ENCODE data around the gene SLC1A2.

SLC1A2 gene

GRCh38 chr11:35247863-35248262 lies 171.5 kb downstream of the SLC1A2 start:
- no peak for DNase-seq (ENCODE audit: low read depth in 1 of 2, low spot score in 1 of 2)
- Histone ChIP-seq H3K27ac (replicated peaks) (no peak overlapping the region), H3K4me3 (replicated peaks; ENCODE audit: insufficient read depth, low read length) (no peak overlapping the region), H3K27me3 (ENCODE audit: insufficient read depth, poor library complexity, severe bottlenecking) (no peaks in the 10 kb centered on the region)
- TF ChIP-seq GABPA (IDR thresholded peaks at IDR 0.05; ENCODE audit: low read depth) (no peak), SPI1 (IDR thresholded peaks at IDR 0.05; ENCODE audit: borderline replicate concordance, low read depth) (no peak), POLR2AphosphoS5 (IDR thresholded peaks at IDR 0.05; ENCODE audit: low read depth) (no peak)
- TF ChIP-seq, protein P1, sequence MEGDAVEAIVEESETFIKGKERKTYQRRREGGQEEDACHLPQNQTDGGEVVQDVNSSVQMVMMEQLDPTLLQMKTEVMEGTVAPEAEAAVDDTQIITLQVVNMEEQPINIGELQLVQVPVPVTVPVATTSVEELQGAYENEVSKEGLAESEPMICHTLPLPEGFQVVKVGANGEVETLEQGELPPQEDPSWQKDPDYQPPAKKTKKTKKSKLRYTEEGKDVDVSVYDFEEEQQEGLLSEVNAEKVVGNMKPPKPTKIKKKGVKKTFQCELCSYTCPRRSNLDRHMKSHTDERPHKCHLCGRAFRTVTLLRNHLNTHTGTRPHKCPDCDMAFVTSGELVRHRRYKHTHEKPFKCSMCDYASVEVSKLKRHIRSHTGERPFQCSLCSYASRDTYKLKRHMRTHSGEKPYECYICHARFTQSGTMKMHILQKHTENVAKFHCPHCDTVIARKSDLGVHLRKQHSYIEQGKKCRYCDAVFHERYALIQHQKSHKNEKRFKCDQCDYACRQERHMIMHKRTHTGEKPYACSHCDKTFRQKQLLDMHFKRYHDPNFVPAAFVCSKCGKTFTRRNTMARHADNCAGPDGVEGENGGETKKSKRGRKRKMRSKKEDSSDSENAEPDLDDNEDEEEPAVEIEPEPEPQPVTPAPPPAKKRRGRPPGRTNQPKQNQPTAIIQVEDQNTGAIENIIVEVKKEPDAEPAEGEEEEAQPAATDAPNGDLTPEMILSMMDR (IDR thresholded peaks at IDR 0.05; ENCODE audit: insufficient read depth, low read length), result no peak
- TF ChIP-seq, protein P2, sequence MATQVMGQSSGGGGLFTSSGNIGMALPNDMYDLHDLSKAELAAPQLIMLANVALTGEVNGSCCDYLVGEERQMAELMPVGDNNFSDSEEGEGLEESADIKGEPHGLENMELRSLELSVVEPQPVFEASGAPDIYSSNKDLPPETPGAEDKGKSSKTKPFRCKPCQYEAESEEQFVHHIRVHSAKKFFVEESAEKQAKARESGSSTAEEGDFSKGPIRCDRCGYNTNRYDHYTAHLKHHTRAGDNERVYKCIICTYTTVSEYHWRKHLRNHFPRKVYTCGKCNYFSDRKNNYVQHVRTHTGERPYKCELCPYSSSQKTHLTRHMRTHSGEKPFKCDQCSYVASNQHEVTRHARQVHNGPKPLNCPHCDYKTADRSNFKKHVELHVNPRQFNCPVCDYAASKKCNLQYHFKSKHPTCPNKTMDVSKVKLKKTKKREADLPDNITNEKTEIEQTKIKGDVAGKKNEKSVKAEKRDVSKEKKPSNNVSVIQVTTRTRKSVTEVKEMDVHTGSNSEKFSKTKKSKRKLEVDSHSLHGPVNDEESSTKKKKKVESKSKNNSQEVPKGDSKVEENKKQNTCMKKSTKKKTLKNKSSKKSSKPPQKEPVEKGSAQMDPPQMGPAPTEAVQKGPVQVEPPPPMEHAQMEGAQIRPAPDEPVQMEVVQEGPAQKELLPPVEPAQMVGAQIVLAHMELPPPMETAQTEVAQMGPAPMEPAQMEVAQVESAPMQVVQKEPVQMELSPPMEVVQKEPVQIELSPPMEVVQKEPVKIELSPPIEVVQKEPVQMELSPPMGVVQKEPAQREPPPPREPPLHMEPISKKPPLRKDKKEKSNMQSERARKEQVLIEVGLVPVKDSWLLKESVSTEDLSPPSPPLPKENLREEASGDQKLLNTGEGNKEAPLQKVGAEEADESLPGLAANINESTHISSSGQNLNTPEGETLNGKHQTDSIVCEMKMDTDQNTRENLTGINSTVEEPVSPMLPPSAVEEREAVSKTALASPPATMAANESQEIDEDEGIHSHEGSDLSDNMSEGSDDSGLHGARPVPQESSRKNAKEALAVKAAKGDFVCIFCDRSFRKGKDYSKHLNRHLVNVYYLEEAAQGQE (IDR thresholded peaks at IDR 0.05; ENCODE audit: insufficient replicate concordance, low read depth), result no peak

- Histone ChIP-seq H3K4me3 (replicated peaks; ENCODE audit: insufficient read depth, low read length) (no peak overlapping the region), H3K27ac (replicated peaks) (no peak overlapping the region), H3K27me3 (ENCODE audit: insufficient read depth, poor library complexity, severe bottlenecking) (no peaks in the 10 kb centered on the region)
- DNase-seq (ENCODE audit: low read depth in 1 of 2, low spot score in 1 of 2), result no peak
- TF ChIP-seq, protein P1 (IDR thresholded peaks at IDR 0.05; ENCODE audit: insufficient read depth, low read length), result no peak
- no peak for TF ChIP-seq POLR2AphosphoS5 (IDR thresholded peaks at IDR 0.05; ENCODE audit: low read depth)
- TF ChIP-seq GABPA (IDR thresholded peaks at IDR 0.05; ENCODE audit: low read depth), result no peak
- TF ChIP-seq, protein P2 (IDR thresholded peaks at IDR 0.05; ENCODE audit: insufficient replicate concordance, low read depth), result no peak
- no peak for TF ChIP-seq SPI1 (IDR thresholded peaks at IDR 0.05; ENCODE audit: borderline replicate concordance, low read depth)
Observed at GRCh38 chr11:35247428-35247827, 171.9 kb downstream of the SLC1A2 start.

DNA sequence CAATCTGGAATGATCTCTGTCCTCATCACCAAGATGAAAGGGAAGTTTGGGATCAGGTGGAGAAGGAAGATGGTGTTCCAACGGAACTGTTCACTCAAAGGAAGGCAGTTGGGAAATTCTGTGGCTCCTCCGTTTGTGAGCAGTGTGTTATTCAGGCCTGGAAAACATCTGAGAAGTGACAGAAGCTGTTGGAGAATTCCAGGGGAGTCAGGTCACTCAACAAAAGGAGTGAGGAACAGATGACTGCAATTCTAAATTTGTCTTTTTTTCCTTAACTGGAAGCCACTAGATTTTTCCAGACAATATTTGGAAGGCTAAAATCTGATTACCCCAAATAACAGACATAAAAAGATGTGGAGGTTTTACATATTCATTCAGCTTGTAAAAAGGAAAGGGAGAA lies 172.6 kb downstream of the SLC1A2 start:
- Histone ChIP-seq H3K27me3 (ENCODE audit: insufficient read depth, poor library complexity, severe bottlenecking) (no peaks in the 10 kb centered on the region), H3K4me3 (replicated peaks; ENCODE audit: insufficient read depth, low read length) (no peak overlapping the region), H3K27ac (replicated peaks) (no peak overlapping the region)
- no peak for DNase-seq (ENCODE audit: low read depth in 1 of 2, low spot score in 1 of 2)
- TF ChIP-seq, protein P1 (IDR thresholded peaks at IDR 0.05; ENCODE audit: insufficient read depth, low read length), result no peak
- TF ChIP-seq POLR2AphosphoS5 (IDR thresholded peaks at IDR 0.05; ENCODE audit: low read depth), result no peak
- TF ChIP-seq SPI1 (IDR thresholded peaks at IDR 0.05; ENCODE audit: borderline replicate concordance, low read depth), result no peak
- no peak for TF ChIP-seq GABPA (IDR thresholded peaks at IDR 0.05; ENCODE audit: low read depth)

DNA sequence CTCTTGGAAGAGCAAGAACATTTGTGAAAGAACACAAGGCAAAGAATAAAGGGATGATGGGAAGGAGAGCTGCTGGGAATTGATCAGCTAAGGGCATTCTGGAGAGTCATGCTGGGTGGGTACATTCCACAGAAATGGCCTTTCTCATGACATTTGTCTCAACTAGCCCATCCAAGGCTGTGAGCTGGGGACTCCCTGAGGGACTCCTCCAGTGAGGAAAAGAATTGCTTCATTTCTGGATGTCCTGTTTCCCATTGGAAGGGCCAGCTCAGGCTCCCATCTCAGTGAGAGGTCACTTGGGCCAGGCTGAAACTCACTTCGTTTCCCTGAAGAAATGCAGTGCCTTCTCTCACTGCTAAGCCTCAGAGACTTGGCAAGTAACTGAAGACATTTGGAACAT lies 173.6 kb downstream of the SLC1A2 start:
- DNase-seq (ENCODE audit: low read depth in 1 of 2, low spot score in 1 of 2), result no peak
- no peaks in the 10 kb centered on the region for H3K27me3 ChIP-seq (ENCODE audit: insufficient read depth, poor library complexity, severe bottlenecking)
- H3K4me3 ChIP-seq (replicated peaks; ENCODE audit: insufficient read depth, low read length), result no peak overlapping the region
- H3K27ac ChIP-seq (replicated peaks), result no peak overlapping the region
- no peak for TF ChIP-seq POLR2AphosphoS5 (IDR thresholded peaks at IDR 0.05; ENCODE audit: low read depth)
- TF ChIP-seq GABPA (IDR thresholded peaks at IDR 0.05; ENCODE audit: low read depth), result no peak
- TF ChIP-seq, protein P2 (IDR thresholded peaks at IDR 0.05; ENCODE audit: insufficient replicate concordance, low read depth), result no peak
- TF ChIP-seq SPI1 (IDR thresholded peaks at IDR 0.05; ENCODE audit: borderline replicate concordance, low read depth), result no peak
- TF ChIP-seq, protein P1 (IDR thresholded peaks at IDR 0.05; ENCODE audit: insufficient read depth, low read length), result no peak
